Measurements from ENCODE around the gene STRADA. TPM values are rescaled to one million over a fixed set of nuclear protein-coding genes. Genes with fewer than 3 reads are reported as not detected.

Gene STRADA
- total and polyA plus RNA-seq, 9 of the 15 experiments (the other 6 are each of a cell fraction or from before 2014, with no cell fraction given): 6.6 to 33.0 (median 20.5) TPM

- TF ChIP-seq ZNF766 (CRISPR knock-in tag; conservative IDR thresholded peaks at IDR 0.05) (peak; percentile 48; the same call in 1 of the 2 replicates), RBM22 (IDR thresholded peaks at IDR 0.05; ENCODE audit: low read depth, low read length, poor library complexity, severe bottlenecking) (peak; percentile 96), TBL1XR1 (IDR thresholded peaks at IDR 0.05; ENCODE audit: low read length in 2 of 2) (peak in 1 of 2 experiments; percentile 28; a peak in 1 of 4 replicates), ZBTB2 (IDR thresholded peaks at IDR 0.05) (peak; percentile 47; the same call in 1 of the 2 replicates), TRIM24 (IDR thresholded peaks at IDR 0.05) (peak in 1 of 2 experiments; percentile 27; a peak in 1 of 4 replicates), ZC3H8 (IDR thresholded peaks at IDR 0.05) (no peak), ZBTB1 (CRISPR knock-in tag; IDR thresholded peaks at IDR 0.05; ENCODE audit: borderline replicate concordance, low read depth) (peak; percentile 74; the same call in 1 of the 2 replicates), DIDO1 (tag; IDR thresholded peaks at IDR 0.05; ENCODE audit: low read depth) (peak; percentile 44; the same call in 1 of the 2 replicates), EHMT2 (IDR thresholded peaks at IDR 0.05) (no peak), POLR2B (IDR thresholded peaks at IDR 0.05; ENCODE audit: low read depth, partially characterized antibody) (peak; percentile 36), NR2F6 (CRISPR knock-in tag; IDR thresholded peaks at IDR 0.05) (no peak), HDAC2 (IDR thresholded peaks at IDR 0.05) (0 out of 2 replicates have a peak, but pooled peaks have one; percentile 50), CBX1 (IDR thresholded peaks at IDR 0.05; ENCODE audit: low read depth) (peak; percentile 72; the same call in 1 of the 2 replicates), MLLT1 (IDR thresholded peaks at IDR 0.05) (no peak), IRF9 (tag; IDR thresholded peaks at IDR 0.05) (no peak), SMARCB1 (IDR thresholded peaks at IDR 0.05; ENCODE audit: insufficient read length, low read depth) (peak; percentile 67), XRCC4 (IDR thresholded peaks at IDR 0.05; ENCODE audit: extremely low read depth, insufficient read depth, insufficient read length) (no peak)
- TF ChIP-seq, protein P1, sequence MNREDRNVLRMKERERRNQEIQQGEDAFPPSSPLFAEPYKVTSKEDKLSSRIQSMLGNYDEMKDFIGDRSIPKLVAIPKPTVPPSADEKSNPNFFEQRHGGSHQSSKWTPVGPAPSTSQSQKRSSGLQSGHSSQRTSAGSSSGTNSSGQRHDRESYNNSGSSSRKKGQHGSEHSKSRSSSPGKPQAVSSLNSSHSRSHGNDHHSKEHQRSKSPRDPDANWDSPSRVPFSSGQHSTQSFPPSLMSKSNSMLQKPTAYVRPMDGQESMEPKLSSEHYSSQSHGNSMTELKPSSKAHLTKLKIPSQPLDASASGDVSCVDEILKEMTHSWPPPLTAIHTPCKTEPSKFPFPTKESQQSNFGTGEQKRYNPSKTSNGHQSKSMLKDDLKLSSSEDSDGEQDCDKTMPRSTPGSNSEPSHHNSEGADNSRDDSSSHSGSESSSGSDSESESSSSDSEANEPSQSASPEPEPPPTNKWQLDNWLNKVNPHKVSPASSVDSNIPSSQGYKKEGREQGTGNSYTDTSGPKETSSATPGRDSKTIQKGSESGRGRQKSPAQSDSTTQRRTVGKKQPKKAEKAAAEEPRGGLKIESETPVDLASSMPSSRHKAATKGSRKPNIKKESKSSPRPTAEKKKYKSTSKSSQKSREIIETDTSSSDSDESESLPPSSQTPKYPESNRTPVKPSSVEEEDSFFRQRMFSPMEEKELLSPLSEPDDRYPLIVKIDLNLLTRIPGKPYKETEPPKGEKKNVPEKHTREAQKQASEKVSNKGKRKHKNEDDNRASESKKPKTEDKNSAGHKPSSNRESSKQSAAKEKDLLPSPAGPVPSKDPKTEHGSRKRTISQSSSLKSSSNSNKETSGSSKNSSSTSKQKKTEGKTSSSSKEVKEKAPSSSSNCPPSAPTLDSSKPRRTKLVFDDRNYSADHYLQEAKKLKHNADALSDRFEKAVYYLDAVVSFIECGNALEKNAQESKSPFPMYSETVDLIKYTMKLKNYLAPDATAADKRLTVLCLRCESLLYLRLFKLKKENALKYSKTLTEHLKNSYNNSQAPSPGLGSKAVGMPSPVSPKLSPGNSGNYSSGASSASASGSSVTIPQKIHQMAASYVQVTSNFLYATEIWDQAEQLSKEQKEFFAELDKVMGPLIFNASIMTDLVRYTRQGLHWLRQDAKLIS (CRISPR knock-in tag; IDR thresholded peaks at IDR 0.05): peak; percentile 25; the same call in 1 of the 2 replicates
- TF ChIP-seq, protein P2, sequence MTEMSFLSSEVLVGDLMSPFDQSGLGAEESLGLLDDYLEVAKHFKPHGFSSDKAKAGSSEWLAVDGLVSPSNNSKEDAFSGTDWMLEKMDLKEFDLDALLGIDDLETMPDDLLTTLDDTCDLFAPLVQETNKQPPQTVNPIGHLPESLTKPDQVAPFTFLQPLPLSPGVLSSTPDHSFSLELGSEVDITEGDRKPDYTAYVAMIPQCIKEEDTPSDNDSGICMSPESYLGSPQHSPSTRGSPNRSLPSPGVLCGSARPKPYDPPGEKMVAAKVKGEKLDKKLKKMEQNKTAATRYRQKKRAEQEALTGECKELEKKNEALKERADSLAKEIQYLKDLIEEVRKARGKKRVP (CRISPR knock-in tag; IDR thresholded peaks at IDR 0.05): 0 out of 2 replicates have a peak, but pooled peaks have one; percentile 8
Measured at GRCh38 chr17:63741408-63742173, at the start of gene STRADA (continued).

All from K562 (cell line).